SU-DHL-6 (cell line): ENCODE data around the gene OTOGL.

Source experiments
- H2AFZ ChIP-seq: fragments of 200-600 bp; sonication (generic); 2 replicates; pipeline ENCODE4 v1.6.1; 2014; ENCODE audit warnings: low read depth, mild to moderate bottlenecking, moderate library complexity, mixed read lengths, antibody characterized with exemption, low read length; ENCODE audit not compliant: severe bottlenecking
- H3F3A ChIP-seq: fragments of 200-600 bp; shearing (Covaris generic); 2 replicates; pipeline ENCODE4 v1.6.0; 2016; ENCODE audit warnings: antibody characterized with exemption, mild to moderate bottlenecking; ENCODE audit not compliant: insufficient read depth
- H3K27ac ChIP-seq: fragments of 200-600 bp; sonication (generic); 2 replicates; pipeline ENCODE4 v1.5.1; 2016; ENCODE audit warnings: low read depth, mild to moderate bottlenecking, low read length, moderate library complexity, mixed read lengths
- H3K27me3 ChIP-seq: fragments of 200-600 bp; sonication (generic), shearing (Covaris generic); 2 replicates; pipeline ENCODE4 v1.6.0; 2014; ENCODE audit warnings: mild to moderate bottlenecking, low read length
- H3K36me3 ChIP-seq: fragments of 200-600 bp; sonication (generic); 2 replicates; pipeline ENCODE4 v1.6.1; 2014; ENCODE audit warnings: mild to moderate bottlenecking, low read length, mixed read lengths
- H3K4me2 ChIP-seq: fragments of 300-600, 200-600 bp; shearing (Covaris generic), sonication (generic); 2 replicates; pipeline ENCODE4 v1.6.0; 2014; ENCODE audit warnings: low read length, low read depth, mild to moderate bottlenecking; ENCODE audit not compliant: poor library complexity, severe bottlenecking
- H3K4me3 ChIP-seq: fragments of 200-600 bp; sonication (generic); 2 replicates; pipeline ENCODE4 v1.5.1; 2014; ENCODE audit warnings: antibody characterized with exemption, low read length, mild to moderate bottlenecking, mixed read lengths; ENCODE audit not compliant: insufficient read depth, poor library complexity, severe bottlenecking
- H3K79me2 ChIP-seq: fragments of 200-600 bp; sonication (generic); 2 replicates; pipeline ENCODE4 v1.6.1; 2014; ENCODE audit warnings: mild to moderate bottlenecking, low read length, moderate library complexity; ENCODE audit not compliant: insufficient read depth
- H3K9ac ChIP-seq: fragments of 200-600 bp; sonication (generic); 2 replicates; pipeline ENCODE4 v1.7.0; 2014; ENCODE audit warnings: mild to moderate bottlenecking, low read length
- H3K9me2 ChIP-seq: fragments of 200-600 bp; sonication (generic); replicated peaks from 2 replicates; pipeline ENCODE4 v1.6.1; 2014; ENCODE audit warnings: low read length; ENCODE audit not compliant: insufficient read depth
- H3K9me3 ChIP-seq: fragments of 200-600 bp; sonication (generic); 2 replicates; pipeline ENCODE4 v1.6.1; 2014; ENCODE audit warnings: low read length, mixed read lengths; ENCODE audit not compliant: insufficient read depth
- H4K20me1 ChIP-seq: fragments of 200-600 bp; sonication (generic); 2 replicates; pipeline ENCODE4 v1.6.1; 2014; ENCODE audit warnings: low read depth, mild to moderate bottlenecking, antibody characterized with exemption, low read length, moderate library complexity, mixed read lengths
- EZH2phosphoT487 ChIP-seq: fragments of 200-600 bp; sonication (generic), shearing (Covaris generic); conservative IDR thresholded peaks from 2 replicates; pipeline ENCODE4 v1.6.1; 2018; ENCODE audit warnings: mild to moderate bottlenecking, antibody characterized with exemption, low read length, moderate library complexity, mixed read lengths
- TF ChIP-seq, protein P1 (sequence below): fragments of 200-600 bp; sonication (generic); IDR thresholded peaks from one replicate; pipeline ENCODE4 v1.5.1; 2017; ENCODE audit warnings: antibody characterized with exemption, mild to moderate bottlenecking, low read length, moderate library complexity; ENCODE audit not compliant: insufficient read depth, poor library complexity, severe bottlenecking

OTOGL gene

GRCh38 chr12:80196419-80196818 lies 97.1 kb downstream of the OTOGL start:
- H3K4me3 ChIP-seq, result no peak overlapping the region

GRCh38 chr12:80198782-80199337 lies 99.5 kb downstream of the OTOGL start:
- no peak overlapping the region for H3K4me3 ChIP-seq

More at GRCh38 chr12:80196419-80196818, 97.1 kb downstream of the OTOGL start:
- TF ChIP-seq, protein P1, sequence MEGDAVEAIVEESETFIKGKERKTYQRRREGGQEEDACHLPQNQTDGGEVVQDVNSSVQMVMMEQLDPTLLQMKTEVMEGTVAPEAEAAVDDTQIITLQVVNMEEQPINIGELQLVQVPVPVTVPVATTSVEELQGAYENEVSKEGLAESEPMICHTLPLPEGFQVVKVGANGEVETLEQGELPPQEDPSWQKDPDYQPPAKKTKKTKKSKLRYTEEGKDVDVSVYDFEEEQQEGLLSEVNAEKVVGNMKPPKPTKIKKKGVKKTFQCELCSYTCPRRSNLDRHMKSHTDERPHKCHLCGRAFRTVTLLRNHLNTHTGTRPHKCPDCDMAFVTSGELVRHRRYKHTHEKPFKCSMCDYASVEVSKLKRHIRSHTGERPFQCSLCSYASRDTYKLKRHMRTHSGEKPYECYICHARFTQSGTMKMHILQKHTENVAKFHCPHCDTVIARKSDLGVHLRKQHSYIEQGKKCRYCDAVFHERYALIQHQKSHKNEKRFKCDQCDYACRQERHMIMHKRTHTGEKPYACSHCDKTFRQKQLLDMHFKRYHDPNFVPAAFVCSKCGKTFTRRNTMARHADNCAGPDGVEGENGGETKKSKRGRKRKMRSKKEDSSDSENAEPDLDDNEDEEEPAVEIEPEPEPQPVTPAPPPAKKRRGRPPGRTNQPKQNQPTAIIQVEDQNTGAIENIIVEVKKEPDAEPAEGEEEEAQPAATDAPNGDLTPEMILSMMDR, result no peak
- no peak for TF ChIP-seq EZH2phosphoT487
- H3K79me2 ChIP-seq, result no peaks in the 10 kb centered on the region
- no peaks in the 10 kb centered on the region for H3F3A ChIP-seq
- H3K36me3 ChIP-seq, result no peaks in the 10 kb centered on the region
- H3K9ac ChIP-seq, result no peak overlapping the region
- H4K20me1 ChIP-seq, result no peaks in the 10 kb centered on the region
- H3K27ac ChIP-seq, result no peak overlapping the region
- no peaks in the 10 kb centered on the region for H3K9me2 ChIP-seq
- H3K9me3 ChIP-seq, result no peaks in the 10 kb centered on the region
- H2AFZ ChIP-seq, result no peak overlapping the region
- H3K27me3 ChIP-seq, result no peaks in the 10 kb centered on the region
- H3K4me2 ChIP-seq, result no peak overlapping the region

GRCh38 chr12:80199931-80200330 lies 100.6 kb downstream of the OTOGL start:
- H3K9me2 ChIP-seq, result no peaks in the 10 kb centered on the region
- TF ChIP-seq EZH2phosphoT487, result no peak
- TF ChIP-seq, protein P1, result no peak
- no peak overlapping the region for H3K27ac ChIP-seq
- H2AFZ ChIP-seq, result no peak overlapping the region
- no peaks in the 10 kb centered on the region for H3K9me3 ChIP-seq
- H3F3A ChIP-seq, result no peaks in the 10 kb centered on the region
- H3K79me2 ChIP-seq, result no peaks in the 10 kb centered on the region
- H3K4me3 ChIP-seq, result no peak overlapping the region
- H3K4me2 ChIP-seq, result no peak overlapping the region
- no peaks in the 10 kb centered on the region for H4K20me1 ChIP-seq
- no peaks in the 10 kb centered on the region for H3K27me3 ChIP-seq
- no peaks in the 10 kb centered on the region for H3K36me3 ChIP-seq
- no peak overlapping the region for H3K9ac ChIP-seq

More at GRCh38 chr12:80198782-80199337, 99.5 kb downstream of the OTOGL start:
- Histone ChIP-seq H2AFZ (no peak overlapping the region), H3K27ac (no peak overlapping the region), H3K9ac (no peak overlapping the region), H3K27me3 (no peaks in the 10 kb centered on the region), H3K36me3 (no peaks in the 10 kb centered on the region), H3K9me2 (no peaks in the 10 kb centered on the region), H3F3A (no peaks in the 10 kb centered on the region), H3K4me2 (no peak overlapping the region), H4K20me1 (no peaks in the 10 kb centered on the region), H3K9me3 (no peaks in the 10 kb centered on the region), H3K79me2 (no peaks in the 10 kb centered on the region)
- no peak for TF ChIP-seq EZH2phosphoT487

DNA sequence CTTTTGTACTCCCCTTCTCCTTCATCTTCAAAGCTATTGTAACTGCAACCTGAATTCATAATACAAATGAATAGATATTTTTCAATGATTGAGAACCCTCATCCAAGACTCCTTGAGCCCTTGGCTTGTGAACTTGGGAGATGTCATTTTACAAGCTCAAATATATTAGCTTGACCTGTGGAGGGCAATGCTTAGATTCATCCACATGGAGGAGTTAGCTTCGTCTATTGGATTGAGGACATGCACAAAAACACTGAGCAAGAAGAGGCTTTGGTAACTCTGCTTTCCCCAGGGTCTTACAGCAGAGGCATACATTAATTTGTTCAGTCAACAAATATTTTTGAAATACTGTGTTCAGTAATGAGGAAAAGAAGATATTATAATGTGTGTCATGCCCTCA lies 101.1 kb downstream of the OTOGL start:
- H4K20me1 ChIP-seq, result no peaks in the 10 kb centered on the region
- H3K36me3 ChIP-seq, result no peaks in the 10 kb centered on the region
- no peaks in the 10 kb centered on the region for H3F3A ChIP-seq
- no peaks in the 10 kb centered on the region for H3K9me2 ChIP-seq
- H3K4me3 ChIP-seq, result no peak overlapping the region
- H3K9me3 ChIP-seq, result no peaks in the 10 kb centered on the region
- no peak overlapping the region for H2AFZ ChIP-seq
- no peak overlapping the region for H3K4me2 ChIP-seq
- H3K9ac ChIP-seq, result no peak overlapping the region
- TF ChIP-seq, protein P1, result no peak
- TF ChIP-seq EZH2phosphoT487, result no peak
- H3K27ac ChIP-seq, result no peak overlapping the region
- no peaks in the 10 kb centered on the region for H3K27me3 ChIP-seq
- no peaks in the 10 kb centered on the region for H3K79me2 ChIP-seq
